Fibroblast of lung (primary cell): ENCODE results near the gene TNS2.

Experiments used
- CTCF ChIP-seq, 2 donors: IDR thresholded peaks in 1 of 2; conservative IDR thresholded peaks in 1 of 2; 1 replicate in 1 of 2; 2 replicates in 1 of 2; pipeline ENCODE4 v1.5.1; 2011 to 2012; ENCODE audit warnings: low read length in 2 of 2, control low read depth in 1 of 2, inconsistent platforms in 1 of 2, low read depth in 1 of 2, mild to moderate bottlenecking in 1 of 2
- EZH2 ChIP-seq: IDR thresholded peaks from 2 replicates; pipeline ENCODE4 v1.5.1; 2012; ENCODE audit warnings: low read length, control low read depth, mild to moderate bottlenecking; ENCODE audit errors: missing control alignments

DNA sequence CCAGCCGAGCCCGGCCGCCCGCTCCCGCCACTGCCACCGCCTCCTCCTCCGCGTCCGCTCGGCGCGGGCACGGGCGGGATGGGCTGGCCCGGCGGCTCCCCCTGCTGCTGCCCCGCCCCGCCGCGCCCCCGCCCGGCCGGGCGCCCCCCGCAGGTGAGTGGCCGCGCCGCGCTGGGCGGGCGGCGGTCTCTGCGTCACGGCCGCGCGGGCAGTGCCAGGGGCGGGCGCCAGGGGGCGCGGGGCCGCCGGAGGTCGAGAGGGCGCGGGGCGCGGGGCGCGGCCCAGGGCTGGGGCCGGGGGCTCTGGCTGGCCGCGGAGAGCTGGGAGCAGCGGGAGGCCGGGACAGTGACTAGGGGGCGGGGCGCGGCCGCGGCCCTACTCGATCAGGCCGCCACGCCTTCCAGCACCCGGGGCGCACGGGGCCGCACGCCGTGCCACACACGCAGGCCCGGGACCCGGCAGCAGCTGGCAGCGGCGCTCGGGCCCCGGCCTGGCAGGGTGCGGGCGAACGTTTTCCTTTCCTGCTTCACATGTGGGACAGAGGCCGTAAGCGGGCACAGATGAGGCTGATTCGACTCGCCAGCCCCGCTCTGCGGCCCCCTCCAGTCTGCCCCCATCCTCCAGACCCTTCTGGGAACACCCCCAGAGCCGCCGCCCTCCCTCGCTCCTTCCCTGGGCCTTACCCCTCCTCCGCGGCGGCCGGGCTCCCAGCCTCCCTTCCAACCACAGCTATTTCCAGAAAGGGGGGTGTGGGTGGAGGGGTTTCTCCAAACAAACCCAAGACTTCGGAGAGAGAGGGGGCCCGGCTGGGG is 2.4 kb upstream of the TNS2 start:
- TF ChIP-seq CTCF (conservative IDR thresholded peaks at IDR 0.05 in 1 of 2, IDR thresholded peaks at IDR 0.05 in 1 of 2; ENCODE audit: low read depth in 1 of 2, low read length in 2 of 2) (no peak), EZH2 (no peak)
